HepG2 (cell line): ENCODE measurements around the gene STK10. TPM values are rescaled to one million over a fixed set of nuclear protein-coding genes. Genes with fewer than 3 reads are reported as not detected.

Experiments used
- AFF4 ChIP-seq: sonication (generic); formaldehyde crosslinking; IDR thresholded peaks from 2 replicates; pipeline ENCODE4 v1.4.0; 2020; ENCODE audit warnings: missing genetic modification reagents
- ARNTL ChIP-seq: sonication (generic); formaldehyde crosslinking; IDR thresholded peaks from 2 replicates; pipeline ENCODE4 v1.4.0; 2020; ENCODE audit warnings: mild to moderate bottlenecking, missing genetic modification reagents
- DPF2 ChIP-seq: sonication (generic); formaldehyde crosslinking; IDR thresholded peaks from 2 replicates; pipeline ENCODE4 v1.4.0; 2020; ENCODE audit warnings: mild to moderate bottlenecking, low read depth, missing genetic modification reagents, borderline replicate concordance
- FOXJ3 ChIP-seq: sonication (generic); formaldehyde crosslinking; IDR thresholded peaks from 2 replicates; pipeline ENCODE4 v1.4.0; 2020; ENCODE audit warnings: missing genetic modification reagents, mild to moderate bottlenecking, borderline replicate concordance
- GABPA ChIP-seq, 2 experiments: IDR thresholded peaks; 2 replicates each; pipeline ENCODE4 v1.6.1; 2011 to 2016; ENCODE audit warnings: low read depth in 2 of 2, low read length in 1 of 2, missing biosample characterization in 1 of 2, missing genetic modification characterization in 1 of 2
- IRX3 ChIP-seq: sonication (generic); formaldehyde crosslinking; IDR thresholded peaks from 2 replicates; pipeline ENCODE4 v1.8.1; 2023; ENCODE audit warnings: mild to moderate bottlenecking, low read depth, missing genetic modification reagents, borderline replicate concordance
- MLXIP ChIP-seq: sonication (generic); formaldehyde crosslinking; IDR thresholded peaks from 2 replicates; pipeline ENCODE4 v1.9.0; 2021; ENCODE audit warnings: missing genetic modification reagents, borderline replicate concordance
- NONO ChIP-seq, 2 experiments: fragments of 450-650 bp in 1 of 2; sonication (generic) in 1 of 2; formaldehyde crosslinking in 1 of 2; IDR thresholded peaks in 1 of 2; conservative IDR thresholded peaks in 1 of 2; 2 replicates each; pipeline versions ENCODE4 v1.6.1 to v1.8.0; 2017 to 2022; ENCODE audit warnings: mild to moderate bottlenecking in 1 of 2, missing genetic modification reagents in 1 of 2, moderate library complexity in 1 of 2
- NR3C1 ChIP-seq: sonication (generic); formaldehyde crosslinking; IDR thresholded peaks from 2 replicates; pipeline ENCODE4 v1.4.0; 2020; ENCODE audit warnings: missing genetic modification reagents
- SKIL ChIP-seq: sonication (generic); formaldehyde crosslinking; IDR thresholded peaks from 2 replicates; pipeline ENCODE4 v1.8.0; 2022; ENCODE audit warnings: missing genetic modification reagents, mild to moderate bottlenecking, moderate library complexity, borderline replicate concordance
- ZMAT3 ChIP-seq: sonication (generic); formaldehyde crosslinking; conservative IDR thresholded peaks from 2 replicates; pipeline ENCODE4 v1.7.0; 2021; ENCODE audit warnings: missing genetic modification reagents
- ZMYM2 ChIP-seq: sonication (generic); formaldehyde crosslinking; IDR thresholded peaks from 2 replicates; pipeline ENCODE4 v1.8.0; 2022; ENCODE audit warnings: mild to moderate bottlenecking, missing genetic modification reagents
- ZNF253 ChIP-seq: sonication (generic); formaldehyde crosslinking; IDR thresholded peaks from 2 replicates; pipeline ENCODE4 v1.8.0; 2022; ENCODE audit warnings: mild to moderate bottlenecking, missing genetic modification reagents, borderline replicate concordance
- ZNF292 ChIP-seq: sonication (generic); formaldehyde crosslinking; IDR thresholded peaks from 2 replicates; pipeline ENCODE4 v1.8.1; 2022; ENCODE audit warnings: mild to moderate bottlenecking, low read depth, missing genetic modification reagents, borderline replicate concordance
- ZNF691 ChIP-seq: sonication (generic); formaldehyde crosslinking; IDR thresholded peaks from 2 replicates; pipeline ENCODE4 v1.4.0; 2020; ENCODE audit warnings: missing genetic modification reagents, low read depth, mild to moderate bottlenecking, borderline replicate concordance
- ZNF773 ChIP-seq: sonication (generic); formaldehyde crosslinking; IDR thresholded peaks from 2 replicates; pipeline ENCODE4 v1.4.0; 2020; ENCODE audit warnings: missing genetic modification reagents, borderline replicate concordance
- ZSCAN9 ChIP-seq: IDR thresholded peaks from 2 replicates; pipeline ENCODE4 v1.6.1; 2016; ENCODE audit warnings: borderline replicate concordance
- polyA plus RNA-seq, 8 experiments: library from polyadenylated mRNA; depleted of rRNA in 3 of 8; stranded (reverse) in 7 of 8; unstranded in 1 of 8; fragments of >200 nt; fragmentation: Illumina TruSeq in 4 of 8; extraction: Trizol in 4 of 8; gene quantifications; 2 replicates each; pipeline versions ENCODE4 v1.2.1 to v1.2.3, GENCODE V29; 2011 to 2016; ENCODE audit warnings: low read depth in 4 of 8, missing spikeins in 1 of 8, mixed read lengths in 1 of 8; ENCODE audit not compliant: insufficient read depth in 1 of 8
- total RNA-seq, 5 experiments: library from RNA; depleted of rRNA; stranded (reverse); fragments of >200 nt; fragmentation: Illumina TruSeq; extraction: Trizol; gene quantifications; 2 replicates each; pipeline ENCODE4 v1.2.3, GENCODE V29; 2016; ENCODE audit warnings: low read depth in 1 of 5

The STK10 gene
- total and polyA plus RNA-seq, 2 of the 13 experiments (the other 11 are each of a cell fraction or from before 2014, with no cell fraction given), result 7.0 to 7.2 TPM

GRCh38 chr5:172006321-172007174 is 181.5 kb downstream of the STK10 start, which contains the start of gene FBXW11 (continued):
- TF ChIP-seq SKIL (CRISPR knock-in tag), result no peak; the same call in 1 of the 2 replicates
- no peak for TF ChIP-seq FOXJ3 (CRISPR knock-in tag)
- no peak for TF ChIP-seq ZNF253 (CRISPR knock-in tag)
- TF ChIP-seq GABPA (IDR thresholded peaks at IDR 0.05; ENCODE audit: low read depth, low read length), result peak; percentile 91
- TF ChIP-seq GABPA (CRISPR knock-in tag; IDR thresholded peaks at IDR 0.05; ENCODE audit: low read depth), result peak; percentile 96
- TF ChIP-seq DPF2 (CRISPR knock-in tag), result no peak
- TF ChIP-seq ARNTL (CRISPR knock-in tag), result no peak; the same call in 1 of the 2 replicates
- TF ChIP-seq ZMYM2 (CRISPR knock-in tag), result peak; percentile 7; the same call in 1 of the 2 replicates
- TF ChIP-seq IRX3, result no peak
- TF ChIP-seq ZNF691 (CRISPR knock-in tag), result peak; percentile 65; the same call in 1 of the 2 replicates
- TF ChIP-seq MLXIP (CRISPR knock-in tag), result no peak
- TF ChIP-seq AFF4 (CRISPR knock-in tag), result no peak; the same call in 1 of the 2 replicates
- TF ChIP-seq ZNF773 (CRISPR knock-in tag), result no peak
- TF ChIP-seq ZSCAN9 (CRISPR knock-in tag), result peak; percentile 88
- no peak for TF ChIP-seq NR3C1 (CRISPR knock-in tag)
- TF ChIP-seq ZNF292, result peak; percentile 92
- no peak for TF ChIP-seq NONO (IDR thresholded peaks at IDR 0.05)
- TF ChIP-seq NONO (CRISPR knock-in tag; conservative IDR thresholded peaks at IDR 0.05), result peak; percentile 78
- TF ChIP-seq ZMAT3, result peak; percentile 54
